ENCODE measurements around the gene GGT6. TPM values are rescaled to one million over a fixed set of nuclear protein-coding genes. Genes with fewer than 3 reads are reported as not detected.

GGT6 gene
- total and polyA plus RNA-seq, 2 of the 13 experiments (the other 11 are each of a cell fraction or from before 2014, with no cell fraction given): 0.16 to 0.80 TPM

GRCh38 chr17:4576729-4577322 is 16.4 kb upstream of the GGT6 start (continued):
- TF ChIP-seq UBTF (CRISPR knock-in tag; IDR thresholded peaks at IDR 0.05) (peak; percentile 34; the same call in 1 of the 2 replicates), HIVEP1 (CRISPR knock-in tag; IDR thresholded peaks at IDR 0.05) (0 out of 2 replicates have a peak, but pooled peaks have one; percentile 63), AGO2 (optimal IDR thresholded peaks at IDR 0.05; ENCODE audit: low read depth, low read length) (peak; percentile 94), ZNF543 (CRISPR knock-in tag; IDR thresholded peaks at IDR 0.05) (0 out of 2 replicates have a peak, but pooled peaks have one; percentile 43), RBFOX2 (IDR thresholded peaks at IDR 0.05; ENCODE audit: low read depth, low read length) (peak; percentile 75), ZFP37 (CRISPR knock-in tag; IDR thresholded peaks at IDR 0.05; ENCODE audit: borderline replicate concordance) (no peak), ZNF556 (CRISPR knock-in tag; IDR thresholded peaks at IDR 0.05; ENCODE audit: borderline replicate concordance) (peak; percentile 34; the same call in 1 of the 2 replicates), HNF4A (CRISPR knock-in tag; IDR thresholded peaks at IDR 0.05) (peak; percentile 18; the same call in 1 of the 2 replicates), NFE2L2 (IDR thresholded peaks at IDR 0.05; ENCODE audit: low read length) (no peak), NRL (CRISPR knock-in tag; IDR thresholded peaks at IDR 0.05; ENCODE audit: borderline replicate concordance) (peak; percentile 74; the same call in 1 of the 2 replicates), HOXA9 (CRISPR knock-in tag; IDR thresholded peaks at IDR 0.05; ENCODE audit: borderline replicate concordance) (no peak), PHF21A (CRISPR knock-in tag; IDR thresholded peaks at IDR 0.05) (0 out of 2 replicates have a peak, but pooled peaks have one; percentile 30), ZNF547 (CRISPR knock-in tag; IDR thresholded peaks at IDR 0.05) (0 out of 2 replicates have a peak, but pooled peaks have one; percentile 57), KDM5B (CRISPR knock-in tag; IDR thresholded peaks at IDR 0.05; ENCODE audit: borderline replicate concordance) (0 out of 2 replicates have a peak, but pooled peaks have one; percentile 55), U2AF1 (optimal IDR thresholded peaks at IDR 0.05; ENCODE audit: low read depth, low read length) (peak; percentile 22), SNAI1 (CRISPR knock-in tag; IDR thresholded peaks at IDR 0.05; ENCODE audit: borderline replicate concordance) (0 out of 2 replicates have a peak, but pooled peaks have one; percentile 38), ZNF687 (CRISPR knock-in tag; IDR thresholded peaks at IDR 0.05) (peak; percentile 45), PBX3 (CRISPR knock-in tag; IDR thresholded peaks at IDR 0.05; ENCODE audit: borderline replicate concordance) (no peak), ZNF292 (CRISPR knock-in tag; IDR thresholded peaks at IDR 0.05; ENCODE audit: borderline replicate concordance, low read depth) (peak; percentile 53; the same call in 1 of the 2 replicates), ZSCAN21 (CRISPR knock-in tag; IDR thresholded peaks at IDR 0.05; ENCODE audit: borderline replicate concordance) (0 out of 2 replicates have a peak, but pooled peaks have one; percentile 64), ZNF740 (CRISPR knock-in tag; IDR thresholded peaks at IDR 0.05) (peak; percentile 22)
